PC-3 (cell line): ENCODE measurements around the gene C1QTNF3.
"Not testable (repeated sequence)": the region's sequence is repeated elsewhere in the genome, so short reads cannot be mapped to it uniquely, and the experiment has no call there.

Experiments
- CTCF ChIP-seq: fragments of 300-600 bp; sonication (generic); conservative IDR thresholded peaks from 2 replicates; pipeline ENCODE4 v1.5.1; 2017; ENCODE audit warnings: antibody characterized with exemption, low read depth, mild to moderate bottlenecking, low read length
- EZH2phosphoT487 ChIP-seq: fragments of 300-600 bp; sonication (generic); IDR thresholded peaks from 2 replicates; pipeline ENCODE4 v1.6.1; 2018; ENCODE audit warnings: mild to moderate bottlenecking, antibody characterized with exemption, low read length, borderline replicate concordance

DNA sequence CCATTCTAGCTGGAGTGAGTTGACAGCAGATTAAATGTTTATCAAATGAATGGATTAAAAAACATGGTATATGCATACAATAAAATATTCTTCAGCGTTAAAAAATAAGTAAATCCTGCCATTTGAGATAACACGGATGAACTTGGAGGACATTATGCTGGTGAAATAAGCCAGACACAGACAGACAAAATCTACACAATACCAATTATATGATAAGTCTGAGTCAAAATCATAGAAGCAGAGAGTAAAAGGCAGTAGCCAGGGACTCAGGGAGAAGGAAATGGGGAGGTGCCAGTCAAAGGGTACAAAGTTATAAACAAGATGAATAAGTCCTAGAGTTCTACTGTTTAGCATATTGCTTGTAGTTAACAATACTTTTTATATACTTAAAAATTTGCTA is 36.5 kb upstream of the C1QTNF3 start:
- not testable (repeated sequence) for TF ChIP-seq CTCF, EZH2phosphoT487
